Skin of body (tissue), 2 donors: ENCODE results near the gene TRIM44. TPM values are rescaled to one million over a fixed set of nuclear protein-coding genes. Genes with fewer than 3 reads are reported as not detected.
"Not testable (repeated sequence)": the region's sequence is repeated elsewhere in the genome, so short reads cannot be mapped to it uniquely, and the experiment has no call there.

Source experiments
- DNase-seq: peaks from one replicate; lab custom pipeline; 2025; lab: John Stamatoyannopoulos, UW
- total RNA-seq: library from RNA; depleted of rRNA; stranded (reverse); fragments of >200 nt; gene quantifications from one replicate; pipeline ENCODE4 v1.2.3, GENCODE V29; 2014

The TRIM44 gene
- total RNA-seq, 1 donor from 2014 or later: 10.7 TPM

GRCh38 chr11:35633827-35634423, 28.6 kb upstream of the TRIM44 start:
- no peak for DNase-seq

GRCh38 chr11:35635933-35636332, 26.6 kb upstream of the TRIM44 start:
- DNase-seq: no peak

- no peak for DNase-seq
Observed at GRCh38 chr11:35639591-35640179, 22.9 kb upstream of the TRIM44 start.

GRCh38 chr11:35641171-35641897, 21.2 kb upstream of the TRIM44 start:
- no peak for DNase-seq

- DNase-seq: no peak
Observed at GRCh38 chr11:35641964-35642363, 20.6 kb upstream of the TRIM44 start.

- no peak for DNase-seq
Observed at GRCh38 chr11:35647421-35648093, 15.0 kb upstream of the TRIM44 start.

- no peak for DNase-seq
Observed at GRCh38 chr11:35650006-35650405, 12.6 kb upstream of the TRIM44 start.

GRCh38 chr11:35650467-35650866, 12.1 kb upstream of the TRIM44 start:
- no peak for DNase-seq

GRCh38 chr11:35651263-35651662, 11.3 kb upstream of the TRIM44 start:
- no peak for DNase-seq

GRCh38 chr11:35652786-35653185, 9.8 kb upstream of the TRIM44 start:
- not testable (repeated sequence) for DNase-seq

- DNase-seq: no peak
Observed at GRCh38 chr11:35654711-35655110, 7.9 kb upstream of the TRIM44 start.

- no peak for DNase-seq
Observed at GRCh38 chr11:35655254-35655653, 7.3 kb upstream of the TRIM44 start.

- no peak for DNase-seq
Observed at GRCh38 chr11:35655856-35656255, 6.7 kb upstream of the TRIM44 start.

GRCh38 chr11:35658020-35658948, 4.3 kb upstream of the TRIM44 start:
- no peak for DNase-seq

- DNase-seq: no peak
Observed at GRCh38 chr11:35661534-35661933, 1.0 kb upstream of the TRIM44 start.

- no peak for DNase-seq
Observed at GRCh38 chr11:35662061-35662648, 420 bp upstream of the TRIM44 start.

GRCh38 chr11:35663408-35663702, 780 bp downstream of the TRIM44 start:
- no peak for DNase-seq

- no peak for DNase-seq
Observed at GRCh38 chr11:35664977-35665441, 2.4 kb downstream of the TRIM44 start.

- DNase-seq: no peak
Observed at GRCh38 chr11:35667257-35667656, 4.7 kb downstream of the TRIM44 start.

GRCh38 chr11:35668350-35668749, 5.8 kb downstream of the TRIM44 start:
- not testable (repeated sequence) for DNase-seq
